HG03457 (cell line): Measurements from ENCODE around the gene MGAT5B.
"Not testable (repeated sequence)": the region's sequence is repeated elsewhere in the genome, so short reads cannot be mapped to it uniquely, and the experiment has no call there.

Source experiments
- ATAC-seq: cut with Tn5 transposase; IDR thresholded peaks from one replicate; pipeline ENCODE4 v1.9.1; 2021; ENCODE audit warnings: moderate number of reproducible peaks; ENCODE audit not compliant: unreplicated experiment

Gene MGAT5B

DNA sequence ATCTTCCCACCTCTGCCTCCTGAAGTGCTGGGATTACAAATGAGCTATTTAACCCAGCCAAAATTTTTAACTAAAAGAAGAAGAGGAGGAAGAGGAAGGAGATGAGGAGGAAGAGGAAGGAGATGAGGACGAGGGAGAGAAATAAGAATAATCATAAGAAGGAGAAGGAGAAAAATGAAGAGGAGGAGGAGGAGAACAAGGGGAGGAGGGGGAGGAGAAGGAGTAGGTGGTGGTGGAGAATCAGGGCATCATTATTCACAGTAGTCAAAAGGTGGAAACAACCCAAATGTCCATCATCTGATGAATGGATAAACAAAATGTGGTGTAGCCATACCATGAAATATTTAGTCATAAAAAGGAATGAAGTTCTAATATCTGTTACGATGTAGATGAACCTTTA is 21.2 kb upstream of the MGAT5B start:
- no peak for ATAC-seq

DNA sequence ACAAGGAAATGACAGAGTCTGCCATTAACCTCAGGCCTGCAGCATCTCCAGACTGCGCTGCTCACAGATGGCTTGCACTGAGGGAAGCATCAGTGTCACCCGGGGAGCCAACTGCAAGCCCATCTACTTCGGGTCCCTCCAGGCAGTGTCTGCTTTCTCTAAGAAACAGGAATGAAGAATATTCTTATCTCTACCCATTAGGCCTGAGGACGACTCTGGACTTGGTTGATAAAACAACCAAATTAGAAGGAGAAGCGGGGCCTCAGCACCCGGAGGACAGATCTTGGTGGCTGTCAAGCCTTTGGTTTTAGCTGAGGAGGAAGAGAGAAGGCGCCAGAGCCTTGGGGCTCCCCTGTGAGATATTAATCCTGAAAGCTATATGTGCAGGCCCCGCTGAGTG is 19.5 kb upstream of the MGAT5B start:
- ATAC-seq, result no peak

DNA sequence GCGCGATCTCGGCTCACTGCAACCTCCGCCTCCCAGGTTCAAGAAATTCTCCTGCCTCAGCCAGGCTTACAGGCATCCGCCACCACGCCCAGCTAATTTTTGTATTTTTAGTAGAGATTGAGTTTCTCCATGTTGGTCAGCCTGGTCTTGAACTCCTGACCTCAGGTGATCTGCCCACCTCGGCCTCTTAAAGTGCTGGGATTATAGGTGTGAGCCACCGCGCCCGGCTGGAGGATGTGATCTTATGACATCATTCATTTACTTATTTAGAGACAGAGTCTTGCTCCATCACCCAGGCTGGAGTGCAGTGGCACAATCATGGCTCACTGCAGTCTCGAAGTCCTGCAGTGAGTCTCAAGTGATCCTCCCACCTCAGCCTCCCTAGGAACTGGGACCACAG is 19.0 kb upstream of the MGAT5B start:
- ATAC-seq, result not testable (repeated sequence)

DNA sequence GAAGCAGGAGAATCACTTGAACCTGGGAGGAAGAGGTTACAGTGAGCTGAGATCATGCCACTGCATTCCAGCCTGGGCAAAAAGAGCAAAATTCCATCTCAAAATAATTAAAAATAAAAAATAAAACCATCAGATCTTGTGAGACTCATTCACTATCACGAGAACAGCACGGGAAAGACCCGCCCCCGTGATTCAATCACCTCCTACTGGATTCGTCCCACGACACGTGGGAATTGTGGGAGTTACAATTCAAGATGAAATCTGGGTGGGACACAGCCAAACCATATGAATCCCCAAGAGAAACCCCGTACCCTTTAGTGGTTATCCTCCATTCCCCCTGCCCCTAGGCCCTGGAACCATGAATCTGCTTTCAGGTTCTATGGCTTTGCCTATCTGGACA is 15.4 kb upstream of the MGAT5B start:
- ATAC-seq, result no peak

DNA sequence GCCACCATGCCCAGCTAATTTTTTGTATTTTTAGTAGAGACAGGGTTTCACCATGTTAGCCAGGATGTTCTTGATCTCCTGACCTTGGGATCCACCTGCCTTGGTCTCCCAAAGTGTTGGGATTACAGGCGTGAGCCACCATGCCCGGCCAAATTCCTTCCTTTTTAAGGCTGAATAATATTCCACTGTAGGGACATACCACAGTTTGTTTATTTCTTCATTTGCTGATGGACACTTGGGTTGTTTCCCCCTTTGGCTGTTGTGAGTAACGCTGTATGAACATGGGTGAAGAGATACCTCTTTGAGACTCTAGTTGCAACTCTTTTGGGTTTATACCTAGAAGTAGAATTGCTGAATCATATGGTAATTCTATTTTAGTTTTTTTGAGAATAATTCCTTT is 13.1 kb upstream of the MGAT5B start:
- ATAC-seq, result no peak

DNA sequence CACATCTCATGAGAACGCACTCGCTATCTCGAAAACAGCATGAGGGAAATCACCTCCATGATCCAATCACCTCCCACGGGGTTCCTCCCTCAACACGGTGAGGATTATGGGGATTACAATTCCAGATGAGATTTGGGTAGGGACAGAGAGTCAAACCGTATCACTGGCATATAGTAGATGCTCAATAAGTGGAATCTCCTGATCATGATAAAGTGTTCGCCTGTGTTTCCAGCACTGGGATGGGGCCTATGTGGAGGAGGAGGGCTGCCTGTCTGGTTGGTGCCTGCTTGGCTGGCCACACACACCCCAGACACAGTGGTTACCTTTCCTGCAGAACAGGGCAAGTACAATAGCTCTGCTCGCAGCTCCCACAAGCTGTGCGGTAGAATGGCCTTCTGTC is 6.1 kb upstream of the MGAT5B start:
- ATAC-seq, result no peak

DNA sequence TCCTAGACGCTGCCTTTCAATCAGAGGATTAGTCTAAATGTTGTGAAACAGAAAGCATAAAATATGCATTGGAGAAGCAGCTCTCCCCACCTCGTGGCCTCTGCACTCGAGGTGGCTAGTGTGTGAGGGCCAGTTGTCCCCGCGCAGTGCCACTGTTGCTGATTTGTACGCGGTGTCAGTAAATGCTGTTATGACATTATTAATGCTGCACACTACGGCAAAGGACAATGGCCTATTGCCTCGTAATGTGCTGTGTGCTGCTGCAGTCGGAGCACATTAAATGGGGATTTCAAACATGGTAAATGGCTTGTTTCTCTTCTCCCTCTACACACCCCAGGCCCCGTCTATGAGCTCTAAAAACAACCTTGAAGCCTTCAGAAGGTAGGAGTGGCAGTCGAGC is 5.7 kb upstream of the MGAT5B start:
- no peak for ATAC-seq

DNA sequence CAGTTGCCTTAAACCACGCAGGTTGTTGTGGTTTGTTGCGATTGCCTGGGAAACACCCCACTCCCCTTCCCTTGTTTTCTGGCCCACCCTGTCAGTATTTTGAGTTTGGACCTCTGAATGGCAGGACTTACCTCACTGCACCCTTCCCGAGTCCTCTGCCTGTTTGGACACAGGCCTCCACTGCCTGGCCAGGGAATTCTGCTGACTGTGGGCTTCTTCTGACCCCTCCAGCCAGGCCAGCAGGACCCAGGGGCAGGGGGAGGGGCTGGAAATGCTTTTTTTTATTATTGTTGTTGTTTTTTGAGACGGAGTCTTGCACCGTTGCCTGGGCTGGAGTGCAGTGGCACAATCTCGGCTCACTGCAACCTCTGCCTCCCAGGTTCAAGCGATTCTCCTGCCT is 4.2 kb upstream of the MGAT5B start:
- ATAC-seq, result no peak

DNA sequence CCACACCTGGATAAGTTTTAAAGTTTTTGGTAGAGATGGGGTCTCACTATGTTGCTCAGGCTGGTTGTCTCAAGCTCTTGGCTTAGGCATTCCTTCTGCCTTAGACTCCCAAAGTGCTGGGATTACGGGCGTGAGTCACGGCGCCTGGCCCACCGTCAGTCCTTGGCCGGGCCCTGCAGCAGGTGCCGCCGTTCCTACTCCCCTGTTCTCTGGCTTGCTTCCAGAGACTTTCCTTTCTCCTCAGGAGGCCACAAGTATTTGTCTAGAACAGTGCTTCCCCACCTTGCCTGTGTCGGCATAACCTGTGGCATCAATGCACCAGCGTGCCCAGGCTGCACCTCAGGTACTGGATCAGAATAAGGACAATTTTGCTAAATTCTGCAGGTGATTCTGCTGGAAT is 3.0 kb upstream of the MGAT5B start:
- ATAC-seq, result no peak

DNA sequence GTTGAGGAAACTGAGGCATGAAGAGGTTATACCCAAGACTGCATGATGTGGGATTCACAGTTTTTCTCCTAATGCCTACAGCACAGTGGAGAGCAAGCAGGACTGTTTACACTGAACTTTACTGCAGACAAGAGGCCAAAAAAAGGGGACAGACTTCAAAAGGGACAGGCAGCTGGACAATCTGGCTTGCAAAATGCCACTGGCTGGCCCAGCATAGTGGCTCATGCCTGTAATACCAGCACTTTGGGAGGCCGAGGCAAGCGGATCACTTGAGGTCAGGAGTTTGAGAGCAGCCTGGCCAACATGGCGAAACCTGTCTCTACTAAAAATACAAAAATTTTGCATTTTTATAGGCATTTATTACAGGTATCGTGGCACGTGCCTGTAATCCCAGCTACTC is 2.0 kb upstream of the MGAT5B start:
- no peak for ATAC-seq

DNA sequence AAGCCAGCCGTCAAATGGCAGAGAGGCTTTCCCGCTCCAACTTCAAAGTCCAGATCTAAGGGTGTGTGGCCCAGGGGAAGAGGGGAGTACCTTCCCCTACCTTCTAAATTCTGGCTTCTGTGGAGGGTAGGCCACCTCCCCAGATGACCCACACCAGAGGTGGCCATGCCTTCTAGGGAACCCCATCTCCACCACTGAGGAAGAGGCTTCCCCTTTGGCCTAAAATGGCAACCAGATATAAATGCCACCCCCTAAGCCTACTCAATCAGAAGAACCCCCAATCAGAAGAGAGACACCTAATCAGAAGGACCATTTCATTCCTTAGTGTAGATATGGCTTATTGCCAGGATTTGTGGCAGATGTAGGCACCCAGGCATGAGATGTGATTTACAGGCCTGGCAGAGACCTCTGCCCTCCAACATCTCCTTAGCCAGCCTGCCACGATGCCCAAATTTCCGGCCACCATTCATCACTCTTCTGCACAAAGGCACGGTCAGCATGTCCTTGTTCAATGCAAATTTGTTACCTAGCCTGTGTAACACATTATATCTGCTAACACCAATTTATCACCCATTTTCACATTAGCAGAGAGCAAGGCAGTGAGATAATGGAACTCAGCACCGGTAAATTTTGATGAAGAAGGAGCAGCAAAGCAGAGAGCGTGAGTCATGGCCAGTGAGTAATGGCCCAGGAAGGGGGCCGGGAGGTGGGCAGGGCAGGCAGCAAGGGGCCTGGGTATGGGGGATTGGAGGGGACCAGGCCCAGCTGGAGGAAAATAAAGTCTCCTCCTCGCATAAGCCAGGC is 1.2 kb upstream of the MGAT5B start:
- no peak for ATAC-seq

DNA sequence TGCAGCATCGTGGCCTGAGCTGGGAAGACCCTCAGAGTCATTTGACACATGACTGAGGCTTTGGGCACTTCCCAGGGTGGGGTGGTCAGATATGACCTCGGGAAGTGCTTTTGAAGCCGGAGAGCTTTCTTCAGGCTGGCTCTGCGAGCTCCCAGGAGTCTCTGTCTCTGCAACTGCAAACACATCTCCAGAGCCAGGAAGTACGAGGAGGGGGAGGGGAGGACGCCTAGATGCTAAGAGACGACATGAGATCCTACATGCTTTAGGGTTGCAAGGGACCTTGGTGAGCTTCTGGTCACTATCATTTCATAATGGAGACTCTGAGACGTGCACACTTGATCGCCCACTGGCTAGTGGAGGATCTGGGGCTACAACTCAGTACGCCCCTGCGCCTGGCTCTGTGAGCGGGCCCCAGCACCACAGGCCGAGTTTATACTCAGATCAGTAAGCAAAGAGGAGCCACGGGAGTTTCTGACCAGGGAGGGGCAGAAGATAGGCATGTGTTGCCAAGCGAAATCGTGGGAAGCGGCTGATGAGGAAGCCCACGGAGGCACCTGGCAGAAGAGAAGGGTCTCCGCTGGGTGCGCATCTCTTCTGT is 527 bp upstream of the MGAT5B start:
- ATAC-seq, result no peak

DNA sequence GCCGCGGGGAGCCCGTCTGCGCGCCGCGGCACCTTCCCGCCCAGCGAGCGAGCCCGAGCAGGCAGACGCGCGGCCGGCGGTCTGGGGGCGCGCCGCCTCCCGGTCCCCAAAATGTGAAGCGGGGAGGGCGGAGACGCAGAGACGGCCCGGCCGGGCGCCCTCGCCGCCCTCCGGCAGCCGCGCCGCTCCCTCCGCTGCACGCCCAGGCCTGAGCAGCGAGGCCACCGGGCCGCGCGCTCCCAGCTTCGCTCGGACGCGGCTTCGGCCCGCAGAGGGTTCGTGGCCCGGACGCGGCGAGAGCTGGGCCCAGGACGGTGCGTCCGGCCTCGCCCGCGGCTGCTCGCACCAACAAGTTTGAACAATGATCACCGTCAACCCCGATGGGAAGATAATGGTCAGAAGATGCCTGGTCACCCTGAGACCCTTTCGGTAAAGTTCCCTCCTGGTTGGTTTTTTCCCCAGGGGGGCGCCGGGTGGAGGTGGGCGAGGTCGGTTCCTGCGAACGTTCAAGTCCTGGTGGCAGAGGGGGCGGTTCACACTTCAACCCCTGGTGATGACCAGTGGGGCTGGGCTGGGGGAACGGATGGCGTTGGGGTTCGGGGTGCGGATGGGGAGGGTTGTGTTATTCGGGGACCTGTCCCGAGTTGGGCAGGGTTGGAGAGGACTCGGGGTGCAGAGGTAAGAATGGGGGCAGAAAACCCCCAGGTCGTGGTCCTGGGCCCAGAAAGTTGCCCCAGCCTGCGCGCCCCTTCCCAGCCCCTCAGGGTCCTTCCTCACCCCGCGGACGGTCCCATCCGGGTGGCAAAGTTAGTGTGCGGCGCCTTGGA is 678 bp downstream of the MGAT5B start:
- ATAC-seq, result no peak

DNA sequence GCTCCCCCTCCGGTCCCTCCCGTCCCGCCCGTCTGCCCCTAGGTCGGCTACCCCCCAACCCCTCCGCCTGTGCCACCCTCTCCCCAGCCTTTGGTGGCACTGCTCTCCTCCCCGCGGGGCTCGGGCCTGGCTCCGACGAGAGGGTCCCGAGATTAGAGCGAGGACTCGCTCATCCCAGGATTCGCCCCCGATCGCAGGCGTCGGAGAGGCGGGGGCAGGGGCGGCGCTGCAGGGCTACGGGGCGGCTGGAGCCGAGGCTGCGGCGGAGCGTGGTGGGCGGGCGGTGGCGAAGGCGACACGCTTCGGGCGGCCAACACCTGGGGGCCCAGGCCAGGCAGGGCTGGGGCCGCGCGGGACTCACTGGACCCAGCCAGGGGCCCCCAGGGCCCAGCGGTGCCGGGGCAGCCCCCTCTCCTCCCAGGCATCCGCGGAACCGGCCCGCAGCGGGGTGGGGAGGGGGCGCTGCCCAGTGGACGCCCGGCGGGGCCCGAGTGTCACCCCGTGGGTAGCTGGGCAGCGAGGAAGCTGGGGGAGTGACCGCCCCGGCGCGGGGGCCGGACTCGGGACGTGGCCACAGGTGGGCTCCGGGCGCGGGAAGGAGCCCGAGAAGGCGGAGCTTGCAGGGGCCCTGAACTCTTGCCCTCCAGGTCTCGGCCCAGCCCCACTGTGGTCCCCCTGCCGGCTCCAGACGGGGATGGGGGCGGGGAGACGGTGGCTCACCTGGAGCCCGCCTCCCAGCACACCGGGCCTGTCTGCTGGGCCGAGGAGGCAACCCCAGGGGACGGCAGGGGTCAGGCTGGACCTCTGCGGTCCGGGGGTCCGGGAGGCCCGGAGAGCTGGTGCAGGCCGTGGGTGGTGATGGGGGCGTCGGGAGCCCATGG is 1.5 kb downstream of the MGAT5B start:
- no peak for ATAC-seq

DNA sequence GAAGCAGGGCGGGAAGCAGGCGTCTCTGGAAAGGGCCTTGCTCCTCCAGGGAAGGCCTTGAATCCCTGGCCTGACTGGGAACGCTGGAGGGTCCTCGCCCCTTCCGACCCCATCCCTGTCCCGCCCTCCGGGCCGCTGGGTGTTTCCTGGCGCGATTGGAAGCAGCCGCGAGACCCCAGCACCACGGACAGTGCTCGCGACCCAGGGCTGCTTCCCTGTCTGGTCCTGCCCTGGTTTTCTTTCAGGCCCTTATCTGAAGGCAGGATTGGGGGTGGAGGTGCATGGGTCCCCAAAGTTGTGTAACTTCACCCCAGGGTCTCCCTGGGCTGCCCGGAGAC is 2.1 kb downstream of the MGAT5B start:
- ATAC-seq, result no peak

DNA sequence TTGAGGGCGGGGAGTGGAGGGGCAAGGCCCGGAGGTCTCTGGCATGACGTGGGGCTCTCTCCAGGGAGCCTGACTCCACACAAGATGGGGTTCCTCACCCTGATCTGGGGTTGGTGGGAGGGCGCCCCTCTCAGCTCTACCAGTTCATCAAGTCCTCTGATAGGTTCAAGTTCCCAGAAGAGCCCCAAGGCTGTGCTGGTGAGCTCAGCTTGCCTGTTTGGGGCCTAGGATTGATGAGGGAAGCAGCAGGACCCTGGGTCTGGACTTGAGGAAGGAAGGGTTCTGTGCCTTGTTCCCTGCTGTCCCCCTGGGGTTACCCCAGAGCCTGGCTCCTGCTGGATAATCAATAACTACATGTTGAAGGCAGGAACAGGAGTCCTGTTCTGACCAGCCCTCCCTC is 3.5 kb downstream of the MGAT5B start:
- ATAC-seq, result no peak

DNA sequence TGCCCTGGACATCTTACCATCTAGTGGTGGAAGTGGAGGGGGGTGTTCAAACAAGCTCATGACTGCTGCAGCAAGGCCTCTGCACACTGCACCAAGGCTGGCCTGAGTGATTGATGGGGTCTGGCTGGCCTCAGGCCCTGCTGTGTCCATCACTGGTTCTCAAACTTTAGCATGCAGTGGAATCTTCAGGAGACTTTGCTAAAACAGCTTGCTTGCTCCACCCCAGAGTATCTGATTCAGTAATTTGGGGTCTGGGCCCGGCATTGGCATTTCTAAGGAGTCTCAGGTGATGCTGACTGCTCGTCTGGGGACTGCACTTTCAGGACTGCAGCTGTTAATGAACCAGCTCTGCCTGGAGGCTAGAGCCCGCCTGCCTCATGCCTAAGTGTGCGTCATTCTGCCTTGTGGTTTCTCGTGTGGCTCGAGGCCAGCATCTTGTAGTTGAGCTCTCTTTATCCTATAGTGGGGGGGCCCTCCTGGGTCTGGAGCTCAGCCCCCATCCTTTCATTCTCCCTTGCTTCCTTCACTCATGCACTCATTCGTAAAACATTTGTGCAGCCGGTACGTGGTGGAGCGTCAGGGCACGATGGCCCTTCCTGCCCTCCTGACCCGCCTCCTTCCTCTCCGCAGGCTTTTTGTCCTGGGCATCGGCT is 4.1 kb downstream of the MGAT5B start:
- ATAC-seq, result no peak

DNA sequence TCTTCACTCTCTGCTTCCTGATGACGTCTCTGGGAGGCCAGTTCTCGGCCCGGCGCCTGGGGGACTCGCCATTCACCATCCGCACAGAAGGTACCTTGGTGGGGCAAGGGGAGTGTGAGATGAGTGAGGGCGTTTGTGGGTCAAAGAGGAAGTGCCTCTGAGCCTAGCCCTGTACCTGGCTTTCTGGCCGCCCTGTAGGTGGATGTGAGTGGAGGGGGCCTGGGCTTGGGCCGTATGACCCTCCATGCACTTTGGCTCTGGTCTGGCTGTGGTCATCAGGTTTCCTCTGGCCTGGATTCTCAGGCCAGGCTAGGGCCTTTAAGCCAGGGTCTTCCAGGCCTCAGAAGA is 4.6 kb downstream of the MGAT5B start:
- ATAC-seq, result no peak

DNA sequence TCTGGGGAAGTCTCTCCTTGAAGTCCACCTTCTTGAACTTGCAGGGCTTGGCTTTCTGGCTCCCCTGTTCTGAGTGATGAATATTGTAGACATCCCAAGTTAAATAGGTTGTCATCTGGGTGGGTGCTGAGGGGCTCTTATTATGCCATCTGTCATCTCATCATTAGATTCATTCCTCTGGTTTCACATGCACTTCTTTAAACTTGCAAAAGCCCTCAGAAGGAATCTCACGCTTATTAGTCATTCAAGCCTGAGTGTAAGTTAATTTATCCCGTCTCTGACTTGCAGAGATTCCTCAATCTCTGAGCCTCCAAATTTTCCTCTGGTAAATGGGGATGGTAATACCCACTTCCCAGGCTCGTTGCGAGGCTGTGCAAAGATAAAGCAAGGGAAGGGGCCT is 5.7 kb downstream of the MGAT5B start:
- no peak for ATAC-seq

DNA sequence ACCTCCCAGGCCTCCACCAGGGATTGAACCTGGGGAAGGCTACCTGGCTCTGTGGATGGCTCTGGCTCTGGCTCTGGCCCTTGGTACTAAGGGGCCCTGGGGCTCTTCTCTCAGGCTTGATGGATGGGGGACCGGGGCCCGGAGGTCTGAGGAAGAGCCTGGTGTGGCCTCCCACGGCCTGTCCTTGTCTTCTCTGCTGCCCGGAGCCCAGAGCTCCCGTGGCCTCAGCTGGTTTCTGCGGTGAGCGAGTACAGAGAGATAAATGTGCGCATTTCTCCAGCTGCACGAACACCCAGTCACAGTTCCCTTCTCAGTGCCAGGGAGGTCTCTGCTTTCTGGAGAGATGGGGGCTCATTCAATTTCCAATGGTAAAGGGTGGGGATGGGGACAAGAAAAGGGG is 9.2 kb downstream of the MGAT5B start:
- no peak for ATAC-seq

DNA sequence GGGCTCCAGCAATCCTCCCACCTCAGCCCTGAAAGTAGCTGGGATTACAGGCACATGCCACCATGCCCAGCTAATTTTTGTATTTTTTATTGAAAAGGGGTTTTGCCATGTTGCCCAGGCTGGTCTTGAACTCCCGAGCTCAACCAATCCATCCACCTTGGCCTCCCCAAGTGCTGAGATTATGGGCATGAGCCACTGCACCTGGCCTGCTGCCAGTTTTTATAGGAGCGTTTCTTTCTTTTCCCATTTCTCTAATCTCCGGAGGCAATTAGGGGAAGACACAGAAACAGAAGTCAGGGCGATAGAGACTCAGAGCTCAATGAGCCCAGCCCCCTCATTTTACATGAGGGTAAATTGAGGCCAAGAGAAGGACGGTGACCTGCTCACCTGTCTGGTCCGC is 10.4 kb downstream of the MGAT5B start:
- ATAC-seq, result no peak
